AG09309 (cell line): ENCODE data around the gene WWC2.
"Not testable (repeated sequence)": the region's sequence is repeated elsewhere in the genome, so short reads cannot be mapped to it uniquely, and the experiment has no call there.

ENCODE experiments used
- DNase-seq: peaks from one replicate; pipeline ENCODE4 v3.0.0-alpha.2; 2010; ENCODE audit warnings: low read depth
- H3K4me3 ChIP-seq: 2 replicates; pipeline ENCODE4 v1.5.1; 2011; ENCODE audit warnings: mild to moderate bottlenecking, low read depth, low read length, moderate library complexity; ENCODE audit not compliant: control insufficient read depth
- TF ChIP-seq, protein P1 (sequence below): IDR thresholded peaks from 2 replicates; pipeline ENCODE4 v1.5.1; 2011; ENCODE audit warnings: mild to moderate bottlenecking, low read depth, low read length, inconsistent platforms; ENCODE audit not compliant: insufficient read depth, control insufficient read depth; ENCODE audit errors: missing control alignments

Gene WWC2

DNA sequence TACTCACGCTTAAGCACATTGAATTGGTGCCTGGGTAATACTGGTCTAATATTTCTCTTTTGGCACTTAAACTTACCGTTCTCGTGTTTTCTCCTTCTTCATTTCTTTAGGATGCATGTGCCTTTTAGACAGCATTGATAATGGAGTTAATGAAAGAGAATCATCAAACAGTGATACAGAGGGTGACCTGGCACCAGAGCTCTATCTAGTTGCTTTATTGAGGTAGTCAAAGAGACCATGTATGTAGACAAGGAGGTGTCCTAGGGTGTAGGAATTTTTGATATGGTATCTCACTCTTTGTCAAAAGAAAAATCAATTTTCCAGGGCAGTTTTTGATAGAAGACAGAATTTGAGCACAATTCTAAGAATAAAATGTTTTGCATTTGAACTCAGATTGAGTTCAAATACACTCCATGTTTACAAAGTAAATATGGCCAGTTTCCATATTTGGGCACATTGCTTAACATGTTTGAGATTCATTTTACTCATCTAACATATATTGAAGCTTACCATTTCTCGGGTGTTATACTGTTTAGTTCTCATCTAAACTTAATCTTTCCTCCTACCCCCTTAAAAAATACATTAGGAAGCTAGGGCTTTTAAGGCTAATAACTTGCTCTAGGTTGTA, 92.0 kb downstream of the WWC2 start:
- no peak for DNase-seq
- H3K4me3 ChIP-seq: no peak overlapping the region
- TF ChIP-seq, protein P1, sequence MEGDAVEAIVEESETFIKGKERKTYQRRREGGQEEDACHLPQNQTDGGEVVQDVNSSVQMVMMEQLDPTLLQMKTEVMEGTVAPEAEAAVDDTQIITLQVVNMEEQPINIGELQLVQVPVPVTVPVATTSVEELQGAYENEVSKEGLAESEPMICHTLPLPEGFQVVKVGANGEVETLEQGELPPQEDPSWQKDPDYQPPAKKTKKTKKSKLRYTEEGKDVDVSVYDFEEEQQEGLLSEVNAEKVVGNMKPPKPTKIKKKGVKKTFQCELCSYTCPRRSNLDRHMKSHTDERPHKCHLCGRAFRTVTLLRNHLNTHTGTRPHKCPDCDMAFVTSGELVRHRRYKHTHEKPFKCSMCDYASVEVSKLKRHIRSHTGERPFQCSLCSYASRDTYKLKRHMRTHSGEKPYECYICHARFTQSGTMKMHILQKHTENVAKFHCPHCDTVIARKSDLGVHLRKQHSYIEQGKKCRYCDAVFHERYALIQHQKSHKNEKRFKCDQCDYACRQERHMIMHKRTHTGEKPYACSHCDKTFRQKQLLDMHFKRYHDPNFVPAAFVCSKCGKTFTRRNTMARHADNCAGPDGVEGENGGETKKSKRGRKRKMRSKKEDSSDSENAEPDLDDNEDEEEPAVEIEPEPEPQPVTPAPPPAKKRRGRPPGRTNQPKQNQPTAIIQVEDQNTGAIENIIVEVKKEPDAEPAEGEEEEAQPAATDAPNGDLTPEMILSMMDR: no peak

DNA sequence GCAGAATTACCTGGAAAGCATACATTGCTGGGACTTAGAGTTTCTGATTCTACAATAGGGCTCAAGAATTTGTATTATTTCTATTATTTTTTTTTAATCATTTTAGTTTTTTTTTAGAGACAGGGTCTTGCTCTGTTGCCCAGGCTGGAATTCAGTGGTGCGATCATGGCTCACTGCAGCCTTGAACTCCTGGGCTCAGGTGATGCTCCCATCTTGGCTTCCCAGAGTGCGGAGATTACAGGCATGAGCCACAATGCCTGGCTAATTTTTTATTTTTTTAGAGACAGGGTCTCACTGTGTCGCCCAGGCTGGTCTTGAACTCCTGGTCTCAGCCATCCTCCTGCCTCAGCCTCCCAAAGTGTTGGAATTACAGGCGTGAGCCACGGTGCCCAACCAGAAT, 92.6 kb downstream of the WWC2 start:
- TF ChIP-seq, protein P1: no peak
- H3K4me3 ChIP-seq: no peak overlapping the region
- no peak for DNase-seq

DNA sequence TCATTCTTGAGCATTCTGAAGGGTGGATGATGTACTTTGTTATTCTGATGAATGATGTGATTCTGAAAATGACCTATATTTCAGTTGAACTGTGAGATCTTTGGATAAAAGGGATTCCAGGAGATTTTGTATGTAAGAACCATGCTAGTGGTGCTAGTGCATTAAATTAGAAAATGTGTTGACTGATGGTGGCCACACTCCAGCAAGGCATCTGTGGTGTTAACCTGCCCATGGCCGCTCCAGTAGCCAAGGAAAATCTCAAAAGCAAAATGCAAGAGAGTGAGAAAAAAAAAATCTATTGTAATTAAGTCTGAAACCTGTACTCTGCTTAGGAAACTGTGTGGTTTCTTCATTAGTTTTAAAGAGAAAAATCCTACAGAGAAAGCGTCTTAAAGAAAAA, 93.5 kb downstream of the WWC2 start:
- no peak overlapping the region for H3K4me3 ChIP-seq
- DNase-seq: no peak
- TF ChIP-seq, protein P1: no peak

DNA sequence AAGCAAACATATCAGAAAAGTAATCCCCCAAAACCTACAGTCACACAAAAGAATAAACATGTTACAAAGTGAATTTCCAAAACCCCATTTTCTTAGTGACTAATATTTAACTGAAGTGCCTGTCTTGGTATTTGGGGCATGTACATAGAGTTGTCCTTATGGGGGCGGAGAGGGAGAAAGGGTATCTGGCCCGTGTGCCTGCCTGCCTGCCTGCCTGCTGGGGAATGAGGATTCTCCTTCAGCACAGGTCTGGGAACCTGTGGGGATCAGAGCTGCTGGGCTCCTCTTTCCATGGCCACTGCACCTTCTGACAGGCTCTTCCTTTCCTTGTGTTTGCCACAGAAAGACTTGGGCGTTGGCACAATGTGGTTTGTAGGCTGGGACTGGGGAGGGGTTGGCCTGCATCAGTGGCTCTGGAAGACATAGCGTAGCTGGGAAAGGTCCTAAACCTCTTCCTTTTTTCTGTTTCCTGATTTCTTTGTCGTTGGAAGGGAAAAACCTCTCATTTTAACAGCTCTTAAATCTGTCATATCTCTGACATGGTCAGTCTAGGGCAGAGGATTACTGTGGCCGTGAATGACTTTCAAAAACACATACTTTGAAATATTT, 94.8 kb downstream of the WWC2 start:
- not testable (repeated sequence) for H3K4me3 ChIP-seq, DNase-seq

DNA sequence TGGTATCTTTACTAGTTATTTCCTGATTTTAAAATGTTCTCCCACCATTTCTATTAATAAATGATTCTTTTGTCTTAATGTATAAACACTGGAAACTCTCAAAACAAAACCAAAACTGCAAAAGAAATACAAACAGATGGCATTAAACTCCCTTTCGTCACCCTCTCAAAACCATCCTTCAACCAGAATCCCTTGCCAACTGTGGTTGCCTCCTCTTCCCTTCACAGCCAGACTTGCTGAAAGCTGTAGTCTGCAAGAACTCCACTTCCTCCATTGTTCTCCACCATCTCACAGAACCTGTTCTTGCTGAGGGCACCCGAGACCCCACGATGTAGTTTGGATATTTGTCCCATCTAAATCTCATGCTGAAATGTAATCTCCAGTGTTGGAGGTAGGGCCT, 96.5 kb downstream of the WWC2 start:
- DNase-seq: no peak
- TF ChIP-seq, protein P1: no peak
- H3K4me3 ChIP-seq: no peak overlapping the region

DNA sequence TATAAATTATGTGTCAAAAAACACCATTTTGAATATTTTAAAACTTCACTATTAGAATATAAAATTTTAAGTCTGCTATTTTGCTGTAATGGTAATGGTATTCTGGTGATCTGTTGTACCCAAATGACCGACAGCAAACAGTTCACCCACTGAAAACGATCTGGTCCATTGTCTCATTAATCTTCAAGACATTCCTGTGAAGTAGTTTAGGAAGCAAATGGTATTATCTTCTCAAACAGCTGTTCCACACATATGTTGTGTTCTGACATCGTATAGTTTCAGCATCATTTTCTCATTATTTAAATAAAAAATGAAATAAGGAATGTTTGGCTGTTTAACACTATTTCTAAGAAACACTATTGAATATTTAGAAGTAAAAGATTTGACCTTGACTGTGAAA, 98.1 kb downstream of the WWC2 start:
- TF ChIP-seq, protein P1: no peak
- H3K4me3 ChIP-seq: no peak overlapping the region
- DNase-seq: no peak

DNA sequence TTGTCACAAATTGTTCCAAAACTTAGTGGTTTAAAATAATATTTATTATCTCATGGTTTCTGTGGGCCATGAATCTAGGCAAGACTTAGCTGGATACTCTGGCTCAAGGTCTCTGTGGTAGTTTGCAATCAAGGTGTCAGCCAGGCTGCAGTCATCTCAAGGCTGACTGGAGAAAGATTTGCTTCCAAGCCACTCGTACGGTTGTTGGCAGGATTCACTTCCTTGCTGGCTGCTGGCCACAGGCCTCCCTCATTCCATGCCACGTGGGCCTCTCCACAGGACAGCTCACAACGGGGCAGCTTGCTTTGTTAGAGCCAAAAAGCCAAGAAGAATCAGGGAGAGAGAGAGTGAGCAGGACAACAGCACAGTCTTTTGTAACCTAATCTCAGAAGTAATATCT, 101.4 kb downstream of the WWC2 start:
- TF ChIP-seq, protein P1: no peak
- no peak overlapping the region for H3K4me3 ChIP-seq
- DNase-seq: peak; percentile 74
